Measurements from ENCODE around the gene SRMS. TPM values are rescaled to one million over a fixed set of nuclear protein-coding genes. Genes with fewer than 3 reads are reported as not detected.
A peak's percentile ranks its signal among the peaks of the same experiment; 100 is the strongest.

SRMS gene
- total RNA-seq, 1 experiment from 2014 or later: 0.79 TPM

GRCh38 chr20:63494420-63495166, 53.0 kb downstream of the SRMS start:
- no peak overlapping the region for H2BK5ac ChIP-seq (ENCODE audit: insufficient read length, low read length)
- no peaks in the 10 kb centered on the region for H3K79me2 ChIP-seq (ENCODE audit: insufficient read depth, low read length)
- no peaks in the 10 kb centered on the region for H3K4me1 ChIP-seq (ENCODE audit: insufficient read depth, low read length)
- no peaks in the 10 kb centered on the region for H3K79me1 ChIP-seq (ENCODE audit: insufficient read depth, low read depth, low read length, poor library complexity, severe bottlenecking)
- H2AK5ac ChIP-seq (ENCODE audit: insufficient read length, low read length): no peak overlapping the region
- no peak overlapping the region for H2BK15ac ChIP-seq (ENCODE audit: low read depth, low read length)
- H3K27ac ChIP-seq (ENCODE audit: insufficient read length, low read depth, low read length): no peak overlapping the region
- no peak overlapping the region for H3K14ac ChIP-seq (ENCODE audit: insufficient read depth, low read length)
- no peak overlapping the region for H4K8ac ChIP-seq (replicated peaks; ENCODE audit: insufficient read length, low read depth, low read length)
- H3K23me2 ChIP-seq (ENCODE audit: insufficient read length, low read depth, low read length, poor library complexity, severe bottlenecking): peaks cover 5% of the 10 kb centered on the region
- Mint-ChIP-seq H3K4me1 (peaks cover 4 to 10% of the 10 kb centered on the region in 2 experiments; a peak in 3 of 4 replicates), H3K9me3 (peaks cover 2 to 11% of the 10 kb centered on the region in 2 experiments; a peak in 3 of 5 replicates), H3K4me3 (no peak overlapping the region), H3K27me3 (ENCODE audit: low read depth) (peaks cover 49% of the 10 kb centered on the region), H3K36me3 (ENCODE audit: insufficient read depth in 1 of 3, low read depth in 3 of 3) (peaks cover 15 to 24% (median 15%) of the 10 kb centered on the region in 3 experiments; a peak in 6 of 7 replicates), H3K27ac (no peak overlapping the region)
- no peak overlapping the region for H3K9ac ChIP-seq (ENCODE audit: extremely low read depth, insufficient read length, low read length)
- no peak overlapping the region for H3K56ac ChIP-seq (ENCODE audit: insufficient read length, low read depth, low read length)
- H3K23ac ChIP-seq (ENCODE audit: insufficient read length, low read depth, low read length): no peak overlapping the region
- H4K5ac ChIP-seq (ENCODE audit: insufficient read length, low read depth, low read length): no peak overlapping the region
- H3K9me3 ChIP-seq (ENCODE audit: control insufficient read depth, low read depth, low read length): no peaks in the 10 kb centered on the region
- no peaks in the 10 kb centered on the region for H4K20me1 ChIP-seq (ENCODE audit: control insufficient read depth, insufficient read depth, insufficient read length)
- no peak overlapping the region for H2BK12ac ChIP-seq (ENCODE audit: insufficient read length, low read depth, low read length)
- no peak overlapping the region for H3K4me2 ChIP-seq (ENCODE audit: insufficient read depth, insufficient read length, low read length)
- no peak overlapping the region for H3T11ph ChIP-seq (ENCODE audit: low read length)
- no peak for TF ChIP-seq CTCF (conservative IDR thresholded peaks at IDR 0.05)
- peak; percentile 23 for DNase-seq
- H2AFZ ChIP-seq (ENCODE audit: low read length): no peak overlapping the region
- H3K27me3 ChIP-seq (ENCODE audit: insufficient read depth, low read length): peaks cover 4% of the 10 kb centered on the region; the same call in 1 of the 2 replicates
- no peak overlapping the region for H3K4ac ChIP-seq (ENCODE audit: low read depth, low read length)
- no peak overlapping the region for H2BK20ac ChIP-seq (ENCODE audit: low read depth, low read length, poor library complexity, severe bottlenecking)
- H4K91ac ChIP-seq (ENCODE audit: insufficient read length, low read depth, low read length): no peak overlapping the region
- no peak overlapping the region for H2BK120ac ChIP-seq (ENCODE audit: low read depth, low read length, poor library complexity, severe bottlenecking)
- no CpG with 5 or more reads among the region's 51 CpGs for WGBS (ENCODE audit: extremely low coverage, insufficient read length, low lambda C conversion rate)
- H3K18ac ChIP-seq (ENCODE audit: insufficient read length, low read depth, low read length): no peak overlapping the region

Measured in H9 (cell line).